Measurements from ENCODE around the gene PARVB.

- TF ChIP-seq CTCF (IDR thresholded peaks at IDR 0.05; ENCODE audit: low read length) (no peak), EZH2 (IDR thresholded peaks at IDR 0.05; ENCODE audit: borderline replicate concordance, low read length) (no peak)
Observed at GRCh38 chr22:44055805-44056204, 31.7 kb downstream of the PARVB start.

Data from OCI-LY1 (cell line).